Measurements from ENCODE around the gene EYA4. TPM values are rescaled to one million over a fixed set of nuclear protein-coding genes. Genes with fewer than 3 reads are reported as not detected.
A peak's percentile ranks its signal among the peaks of the same experiment; 100 is the strongest.

The EYA4 gene
- total RNA-seq, 1 experiment from 2014 or later = 10.0 TPM

- H3K27ac ChIP-seq (ENCODE audit: low read length) = no peak overlapping the region
- H3K9me3 ChIP-seq (ENCODE audit: low read length) = no peaks in the 10 kb centered on the region
- no TSS peak for BruUV-seq (replicated peaks)
- no peaks in the 10 kb centered on the region for H4K20me1 ChIP-seq (ENCODE audit: low read length)
- H3K27me3 ChIP-seq (ENCODE audit: low read length) = no peaks in the 10 kb centered on the region
- no peak overlapping the region for H2AFZ ChIP-seq (ENCODE audit: low read length)
- intact Hi-C loops (cut with micrococcal nuclease) = loop anchor here (5.0 kb wide), 1 partner anchor 97 kb away; the partner anchor contains the start of gene EYA4
- ChIA-PET POLR2A (ENCODE audit: unreplicated experiment) (no interaction called here), CTCF (no interaction called here)
- TF ChIP-seq EZH2phosphoT487 (IDR thresholded peaks at IDR 0.05; ENCODE audit: borderline replicate concordance, low read length) = no peak
- TF ChIP-seq EZH2 (IDR thresholded peaks at IDR 0.05; ENCODE audit: low read length, unreplicated experiment) = no peak
- TF ChIP-seq CTCF (conservative IDR thresholded peaks at IDR 0.05; ENCODE audit: low read depth, low read length) = no peak
- DNase-seq = no peak
- no peak overlapping the region for H3K4me3 ChIP-seq (ENCODE audit: low read length)
- ATAC-seq = no peak
- H3K79me2 ChIP-seq (ENCODE audit: low read length) = peaks cover 13% of the 10 kb centered on the region
- H3K9ac ChIP-seq (ENCODE audit: low read length) = no peak overlapping the region
- no peak overlapping the region for H3K4me2 ChIP-seq (ENCODE audit: low read length)
- no peaks in the 10 kb centered on the region for H3K36me3 ChIP-seq (ENCODE audit: low read depth, low read length)
- peaks cover 40% of the 10 kb centered on the region for H3K4me1 ChIP-seq (ENCODE audit: insufficient read depth, low read length)
- no peaks in the 10 kb centered on the region for H3K9me2 ChIP-seq (replicated peaks; ENCODE audit: low read length)
- H3F3A ChIP-seq (ENCODE audit: low read length, unreplicated experiment) = no peaks in the 10 kb centered on the region
Measured at GRCh38 chr6:133339543-133340384, 98.6 kb downstream of the EYA4 start.

GRCh38 chr6:133340557-133340956 is 99.4 kb downstream of the EYA4 start:
- TF ChIP-seq EZH2phosphoT487 (IDR thresholded peaks at IDR 0.05; ENCODE audit: borderline replicate concordance, low read length) = no peak
- TF ChIP-seq EZH2 (IDR thresholded peaks at IDR 0.05; ENCODE audit: low read length, unreplicated experiment) = no peak
- TF ChIP-seq CTCF (conservative IDR thresholded peaks at IDR 0.05; ENCODE audit: low read depth, low read length) = no peak
- no peaks in the 10 kb centered on the region for H3K9me2 ChIP-seq (replicated peaks; ENCODE audit: low read length)
- no peaks in the 10 kb centered on the region for H4K20me1 ChIP-seq (ENCODE audit: low read length)
- no peaks in the 10 kb centered on the region for H3K36me3 ChIP-seq (ENCODE audit: low read depth, low read length)
- H3K9me3 ChIP-seq (ENCODE audit: low read length) = no peaks in the 10 kb centered on the region
- DNase-seq (peak; percentile 58), ATAC-seq (peak; percentile 48)
- no peak overlapping the region for H3K4me3 ChIP-seq (ENCODE audit: low read length)
- peak overlapping the region; percentile 33; the same call in 1 of the 2 replicates for H3K4me2 ChIP-seq (ENCODE audit: low read length)
- H3K4me1 ChIP-seq (ENCODE audit: insufficient read depth, low read length) = peaks cover 40% of the 10 kb centered on the region
- no peaks in the 10 kb centered on the region for H3K27me3 ChIP-seq (ENCODE audit: low read length)
- H3K9ac ChIP-seq (ENCODE audit: low read length) = no peak overlapping the region
- no TSS peak for BruUV-seq (replicated peaks)
- peak overlapping the region; percentile 74 for H3K27ac ChIP-seq (ENCODE audit: low read length)
- CTCF ChIA-PET = no interaction called here
- peaks cover 13% of the 10 kb centered on the region for H3K79me2 ChIP-seq (ENCODE audit: low read length)
- intact Hi-C loops (cut with micrococcal nuclease) = loop anchor here (5.0 kb wide), 1 partner anchor 98 kb away; the partner anchor contains the start of gene EYA4
- no peak overlapping the region for H2AFZ ChIP-seq (ENCODE audit: low read length)
- POLR2A ChIA-PET (ENCODE audit: unreplicated experiment) = no interaction called here
- no peaks in the 10 kb centered on the region for H3F3A ChIP-seq (ENCODE audit: low read length, unreplicated experiment)

Data from PC-3 (cell line).